MM.1S (cell line): ENCODE results near the gene CHID1.

ENCODE experiments used
- EZH2 ChIP-seq: fragments of 300-600 bp; sonication (generic); optimal IDR thresholded peaks from 2 replicates; pipeline ENCODE3; 2017; ENCODE audit warnings: low read depth, mild to moderate bottlenecking, antibody characterized with exemption, low read length, mixed read lengths
- TF ChIP-seq, protein P1 (sequence below): fragments of 300-600 bp; sonication (generic); IDR thresholded peaks from 2 replicates; pipeline ENCODE4 v1.5.1; 2016; ENCODE audit warnings: antibody characterized with exemption, low read length, mixed read lengths

DNA sequence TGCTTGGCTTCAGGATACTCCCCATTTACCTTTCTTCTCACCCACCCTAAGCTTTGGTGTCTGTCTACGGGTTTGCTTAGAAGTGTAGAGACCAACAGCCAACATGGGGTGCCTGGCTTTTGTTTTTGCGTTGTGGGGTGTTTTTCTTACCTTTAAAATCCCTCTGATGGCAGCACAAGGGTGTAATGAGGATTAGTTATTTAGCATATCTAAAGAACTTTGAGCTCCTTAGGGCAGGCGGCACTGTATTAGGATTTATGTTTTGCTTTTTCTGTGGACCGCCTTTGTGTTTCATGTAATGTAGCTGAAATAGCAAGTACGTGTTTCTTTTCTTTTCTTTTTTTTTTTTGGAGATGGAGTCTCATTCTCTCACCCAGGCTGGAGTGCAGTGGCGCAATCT is 23.9 kb upstream of the CHID1 start:
- TF ChIP-seq, protein P1, sequence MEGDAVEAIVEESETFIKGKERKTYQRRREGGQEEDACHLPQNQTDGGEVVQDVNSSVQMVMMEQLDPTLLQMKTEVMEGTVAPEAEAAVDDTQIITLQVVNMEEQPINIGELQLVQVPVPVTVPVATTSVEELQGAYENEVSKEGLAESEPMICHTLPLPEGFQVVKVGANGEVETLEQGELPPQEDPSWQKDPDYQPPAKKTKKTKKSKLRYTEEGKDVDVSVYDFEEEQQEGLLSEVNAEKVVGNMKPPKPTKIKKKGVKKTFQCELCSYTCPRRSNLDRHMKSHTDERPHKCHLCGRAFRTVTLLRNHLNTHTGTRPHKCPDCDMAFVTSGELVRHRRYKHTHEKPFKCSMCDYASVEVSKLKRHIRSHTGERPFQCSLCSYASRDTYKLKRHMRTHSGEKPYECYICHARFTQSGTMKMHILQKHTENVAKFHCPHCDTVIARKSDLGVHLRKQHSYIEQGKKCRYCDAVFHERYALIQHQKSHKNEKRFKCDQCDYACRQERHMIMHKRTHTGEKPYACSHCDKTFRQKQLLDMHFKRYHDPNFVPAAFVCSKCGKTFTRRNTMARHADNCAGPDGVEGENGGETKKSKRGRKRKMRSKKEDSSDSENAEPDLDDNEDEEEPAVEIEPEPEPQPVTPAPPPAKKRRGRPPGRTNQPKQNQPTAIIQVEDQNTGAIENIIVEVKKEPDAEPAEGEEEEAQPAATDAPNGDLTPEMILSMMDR, result no peak
- TF ChIP-seq EZH2, result no peak
